ENCODE data around the gene ARHGAP12.

Gene ARHGAP12

DNA sequence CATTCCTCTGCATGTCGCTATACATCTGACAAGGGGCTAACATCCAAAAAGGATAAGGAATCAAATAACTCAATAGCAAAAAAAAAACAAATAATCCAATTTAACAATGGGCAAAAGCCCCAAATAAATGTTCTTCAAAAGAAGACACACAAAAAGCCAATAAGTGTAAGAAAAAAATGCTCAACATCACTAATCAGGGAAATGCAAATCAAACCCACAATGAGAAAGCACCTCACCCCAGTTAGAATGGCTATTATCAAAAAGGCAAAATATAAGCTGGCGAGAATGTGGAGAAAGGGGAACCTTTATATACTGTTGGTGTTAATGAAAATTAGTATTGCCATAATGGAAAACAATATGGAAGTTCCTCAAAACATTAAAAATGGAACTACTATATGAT, 14.3 kb downstream of the ARHGAP12 start:
- no peaks in the 10 kb centered on the region for H3K9me2 ChIP-seq (ENCODE audit: low read depth, low read length)
- no peaks in the 10 kb centered on the region for H3F3A ChIP-seq (ENCODE audit: insufficient read depth, low read length)
- no peak overlapping the region for H3K4me2 ChIP-seq (ENCODE audit: low read length)
- H3K9ac ChIP-seq (ENCODE audit: low read length) = no peak overlapping the region
- H3K4me3 ChIP-seq (ENCODE audit: low read depth, low read length, poor library complexity, severe bottlenecking) = no peak overlapping the region
- no peaks in the 10 kb centered on the region for H3K4me1 ChIP-seq (ENCODE audit: insufficient read depth, low read length, severe bottlenecking)
- no peaks in the 10 kb centered on the region for H4K20me1 ChIP-seq (ENCODE audit: insufficient read depth, low read length)
- no peaks in the 10 kb centered on the region for H3K9me3 ChIP-seq (ENCODE audit: low read length)
- H3K36me3 ChIP-seq (ENCODE audit: insufficient read depth, low read length) = no peaks in the 10 kb centered on the region
- TF ChIP-seq, protein P1, sequence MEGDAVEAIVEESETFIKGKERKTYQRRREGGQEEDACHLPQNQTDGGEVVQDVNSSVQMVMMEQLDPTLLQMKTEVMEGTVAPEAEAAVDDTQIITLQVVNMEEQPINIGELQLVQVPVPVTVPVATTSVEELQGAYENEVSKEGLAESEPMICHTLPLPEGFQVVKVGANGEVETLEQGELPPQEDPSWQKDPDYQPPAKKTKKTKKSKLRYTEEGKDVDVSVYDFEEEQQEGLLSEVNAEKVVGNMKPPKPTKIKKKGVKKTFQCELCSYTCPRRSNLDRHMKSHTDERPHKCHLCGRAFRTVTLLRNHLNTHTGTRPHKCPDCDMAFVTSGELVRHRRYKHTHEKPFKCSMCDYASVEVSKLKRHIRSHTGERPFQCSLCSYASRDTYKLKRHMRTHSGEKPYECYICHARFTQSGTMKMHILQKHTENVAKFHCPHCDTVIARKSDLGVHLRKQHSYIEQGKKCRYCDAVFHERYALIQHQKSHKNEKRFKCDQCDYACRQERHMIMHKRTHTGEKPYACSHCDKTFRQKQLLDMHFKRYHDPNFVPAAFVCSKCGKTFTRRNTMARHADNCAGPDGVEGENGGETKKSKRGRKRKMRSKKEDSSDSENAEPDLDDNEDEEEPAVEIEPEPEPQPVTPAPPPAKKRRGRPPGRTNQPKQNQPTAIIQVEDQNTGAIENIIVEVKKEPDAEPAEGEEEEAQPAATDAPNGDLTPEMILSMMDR (IDR thresholded peaks at IDR 0.05; ENCODE audit: low read length) = no peak
- no peak for TF ChIP-seq EZH2 (IDR thresholded peaks at IDR 0.05; ENCODE audit: borderline replicate concordance, low read length)
- H3K27me3 ChIP-seq (ENCODE audit: insufficient read depth, low read length) = no peaks in the 10 kb centered on the region
- no peak overlapping the region for H2AFZ ChIP-seq (ENCODE audit: low read length)
- no peak overlapping the region for H3K27ac ChIP-seq (ENCODE audit: low read depth, low read length, poor library complexity, severe bottlenecking)
- peaks cover 8% of the 10 kb centered on the region; the same call in 1 of the 2 replicates for H3K79me2 ChIP-seq (ENCODE audit: insufficient read depth, low read length)

DNA sequence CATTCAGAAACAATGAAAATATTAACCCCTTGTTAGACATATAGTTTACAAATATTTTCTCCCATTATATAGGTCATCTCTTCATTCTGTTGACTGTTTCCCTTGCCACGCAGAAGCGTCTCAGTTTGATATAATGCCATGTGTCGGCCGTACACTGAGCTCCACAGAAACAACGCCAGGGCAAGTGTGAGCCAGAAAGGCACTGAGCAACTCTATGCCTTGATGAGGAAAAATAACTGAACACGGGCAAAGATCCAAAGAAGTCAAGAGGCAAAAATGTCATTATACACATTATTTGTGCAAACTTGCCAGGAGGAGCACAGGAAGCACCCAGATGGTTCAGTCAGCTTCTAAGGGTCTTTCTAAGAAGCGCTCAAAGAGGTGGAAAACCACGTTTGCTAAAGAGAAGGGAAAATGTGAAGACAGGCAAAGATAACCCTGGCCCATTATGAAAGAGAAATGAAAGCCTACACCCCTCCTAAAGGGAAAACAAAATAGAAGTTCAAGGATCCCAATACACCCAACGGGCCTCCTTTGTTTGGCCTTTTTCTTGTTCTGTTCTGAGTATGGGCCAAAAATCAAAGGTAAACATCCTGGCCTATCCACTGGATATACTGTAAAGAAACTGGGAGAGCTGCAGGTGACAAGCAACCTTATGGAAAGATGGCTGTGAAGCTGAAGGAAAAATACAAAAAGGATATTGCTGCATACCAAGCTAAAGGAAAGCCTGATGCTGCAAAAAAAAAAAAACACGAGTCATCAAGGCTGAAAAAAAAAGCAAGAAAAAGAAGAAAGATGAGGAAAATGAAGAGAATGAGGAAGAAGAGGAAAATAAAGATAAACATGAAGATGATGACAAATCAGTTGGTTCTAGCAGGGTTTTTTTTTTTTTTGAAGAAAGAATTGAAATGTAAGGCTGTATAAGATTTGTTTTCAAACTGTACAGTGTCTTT, 15.5 kb downstream of the ARHGAP12 start:
- H3K79me2 ChIP-seq (ENCODE audit: insufficient read depth, low read length) = peaks cover 8% of the 10 kb centered on the region; the same call in 1 of the 2 replicates
- H3K9ac ChIP-seq (ENCODE audit: low read length) = no peak overlapping the region
- no peak overlapping the region for H3K4me2 ChIP-seq (ENCODE audit: low read length)
- no peak overlapping the region for H3K4me3 ChIP-seq (ENCODE audit: low read depth, low read length, poor library complexity, severe bottlenecking)
- no peaks in the 10 kb centered on the region for H3K27me3 ChIP-seq (ENCODE audit: insufficient read depth, low read length)
- no peaks in the 10 kb centered on the region for H3K9me2 ChIP-seq (ENCODE audit: low read depth, low read length)
- H2AFZ ChIP-seq (ENCODE audit: low read length) = no peak overlapping the region
- H3K27ac ChIP-seq (ENCODE audit: low read depth, low read length, poor library complexity, severe bottlenecking) = no peak overlapping the region
- peaks cover 7% of the 10 kb centered on the region; the same call in 1 of the 2 replicates for H3K36me3 ChIP-seq (ENCODE audit: insufficient read depth, low read length)
- no peaks in the 10 kb centered on the region for H3F3A ChIP-seq (ENCODE audit: insufficient read depth, low read length)
- H3K9me3 ChIP-seq (ENCODE audit: low read length) = no peaks in the 10 kb centered on the region
- no peaks in the 10 kb centered on the region for H4K20me1 ChIP-seq (ENCODE audit: insufficient read depth, low read length)
- TF ChIP-seq, protein P1 (IDR thresholded peaks at IDR 0.05; ENCODE audit: low read length) = no peak
- no peak for TF ChIP-seq EZH2 (IDR thresholded peaks at IDR 0.05; ENCODE audit: borderline replicate concordance, low read length)
- H3K4me1 ChIP-seq (ENCODE audit: insufficient read depth, low read length, severe bottlenecking) = no peaks in the 10 kb centered on the region

DNA sequence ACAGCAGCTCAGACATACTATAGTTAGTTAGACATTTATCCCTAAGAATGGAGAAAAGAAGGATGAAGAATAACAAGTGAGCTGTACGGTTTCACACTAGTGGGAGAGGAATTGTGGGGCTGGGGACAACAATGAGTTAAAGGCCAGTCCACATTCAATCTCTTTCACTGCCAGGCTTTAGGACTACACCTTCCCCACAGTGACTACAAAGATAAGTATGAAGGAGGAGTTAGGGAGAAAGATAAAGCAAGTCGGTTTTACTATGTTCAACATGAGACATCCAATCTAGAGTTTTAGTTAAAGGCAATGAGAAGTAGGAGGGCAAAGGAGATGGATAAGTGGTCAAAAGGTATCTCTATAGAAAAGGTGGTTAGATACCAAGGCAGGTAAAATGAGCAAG, 16.3 kb downstream of the ARHGAP12 start:
- Histone ChIP-seq H3K4me3 (ENCODE audit: low read depth, low read length, poor library complexity, severe bottlenecking) (no peak overlapping the region), H3K4me2 (ENCODE audit: low read length) (no peak overlapping the region)
- TF ChIP-seq EZH2 (IDR thresholded peaks at IDR 0.05; ENCODE audit: borderline replicate concordance, low read length) = no peak
- TF ChIP-seq, protein P1 (IDR thresholded peaks at IDR 0.05; ENCODE audit: low read length) = no peak

More for the DNA sequence above, 16.3 kb downstream of the ARHGAP12 start:
- Histone ChIP-seq H4K20me1 (ENCODE audit: insufficient read depth, low read length) (no peaks in the 10 kb centered on the region), H3K27ac (ENCODE audit: low read depth, low read length, poor library complexity, severe bottlenecking) (no peak overlapping the region), H3K36me3 (ENCODE audit: insufficient read depth, low read length) (peaks cover 12% of the 10 kb centered on the region; the same call in 1 of the 2 replicates), H3K9me3 (ENCODE audit: low read length) (no peaks in the 10 kb centered on the region), H3F3A (ENCODE audit: insufficient read depth, low read length) (no peaks in the 10 kb centered on the region), H3K9me2 (ENCODE audit: low read depth, low read length) (no peaks in the 10 kb centered on the region), H2AFZ (ENCODE audit: low read length) (no peak overlapping the region), H3K27me3 (ENCODE audit: insufficient read depth, low read length) (no peaks in the 10 kb centered on the region), H3K9ac (ENCODE audit: low read length) (no peak overlapping the region), H3K4me1 (ENCODE audit: insufficient read depth, low read length, severe bottlenecking) (no peaks in the 10 kb centered on the region), H3K79me2 (ENCODE audit: insufficient read depth, low read length) (peaks cover 4% of the 10 kb centered on the region; the same call in 1 of the 2 replicates)
